IMR-90 (cell line): ENCODE measurements around the gene NDST1. TPM values are rescaled to one million over a fixed set of nuclear protein-coding genes. Genes with fewer than 3 reads are reported as not detected.

Experiments
- ATAC-seq: fragments of 200-7000 bp; cut with Tn5 transposase; 2 replicates; pipeline ENCODE4 v1.9.1; 2020; ENCODE audit warnings: low read depth, mild to moderate bottlenecking, moderate library complexity
- BruUV-seq: library from RNA; stranded (reverse); fragments of 400-500 nt; replicated peaks from 2 replicates; lab custom pipeline; 2021; lab: Mats Ljungman, UMichigan
- CTCF ChIA-PET: fragments of 300-600 bp; formaldehyde crosslinking; extraction: SDS; loops from one replicate; lab custom pipeline; 2021; ENCODE audit warnings: antibody characterized with exemption; lab: Yijun Ruan, JAX
- POLR2A ChIA-PET: fragments of 300-600 bp; sonication (Branson Sonifier 250); formaldehyde crosslinking; loops from one replicate; lab custom pipeline; 2022; ENCODE audit warnings: antibody characterized with exemption; ENCODE audit not compliant: unreplicated experiment; lab: Charles Lee
- DNase-seq: peaks from one replicate; pipeline ENCODE4 v3.0.0; 2013
- H2AFZ ChIP-seq: replicated peaks from 2 replicates; pipeline ENCODE3; 2013; ENCODE audit warnings: low read length, mild to moderate bottlenecking; ENCODE audit not compliant: poor library complexity
- H2AK5ac ChIP-seq: 2 replicates; pipeline ENCODE4 v1.6.1; 2013; ENCODE audit warnings: low read depth, low read length, inconsistent platforms
- H2AK9ac ChIP-seq: replicated peaks from 2 replicates; pipeline ENCODE3; 2013; ENCODE audit warnings: mild to moderate bottlenecking, low read depth, low read length, moderate library complexity; ENCODE audit not compliant: poor library complexity
- H2BK120ac ChIP-seq: 2 replicates; pipeline ENCODE4 v1.6.1; 2013; ENCODE audit warnings: low read depth, low read length, inconsistent platforms
- H2BK15ac ChIP-seq: 3 replicates; pipeline ENCODE4 v1.6.1; 2013; ENCODE audit warnings: low read depth, low read length, inconsistent platforms
- H2BK20ac ChIP-seq: 2 replicates; pipeline ENCODE4 v1.6.1; 2013; ENCODE audit warnings: low read depth, mild to moderate bottlenecking, inconsistent platforms, low read length, moderate library complexity
- H2BK5ac ChIP-seq: 2 replicates; pipeline ENCODE4 v1.6.1; 2013; ENCODE audit warnings: mild to moderate bottlenecking, low read depth, low read length, inconsistent platforms; ENCODE audit not compliant: poor library complexity, severe bottlenecking
- H3K14ac ChIP-seq: replicated peaks from 2 replicates; pipeline ENCODE4 v1.6.1; 2013; ENCODE audit warnings: low read depth, low read length, inconsistent platforms
- H3K18ac ChIP-seq: 2 replicates; pipeline ENCODE4 v1.6.1; 2013; ENCODE audit warnings: low read depth, low read length, control low read depth
- H3K23ac ChIP-seq: 2 replicates; pipeline ENCODE4 v1.6.1; 2013; ENCODE audit warnings: low read depth, low read length, inconsistent platforms
- H3K27ac ChIP-seq: 2 replicates; pipeline ENCODE4 v1.5.1; 2013; ENCODE audit warnings: mild to moderate bottlenecking, control low read depth, low read length; ENCODE audit not compliant: insufficient read depth
- H3K27me3 ChIP-seq: 2 replicates; pipeline ENCODE4 v1.6.1; 2013; ENCODE audit warnings: low read length; ENCODE audit not compliant: control insufficient read depth, insufficient read depth
- H3K36me3 ChIP-seq: 2 replicates; pipeline ENCODE4 v1.6.1; 2013; ENCODE audit warnings: low read length, mixed read lengths; ENCODE audit not compliant: control insufficient read depth, insufficient read depth
- H3K4ac ChIP-seq: 2 replicates; pipeline ENCODE4 v1.6.1; 2013; ENCODE audit warnings: low read depth, low read length, inconsistent platforms
- H3K4me1 ChIP-seq: 2 replicates; pipeline ENCODE4 v1.6.1; 2013; ENCODE audit warnings: low read length, mixed read lengths; ENCODE audit not compliant: control insufficient read depth, insufficient read depth
- H3K4me2 ChIP-seq: 2 replicates; pipeline ENCODE4 v1.6.1; 2013; ENCODE audit warnings: low read depth, mild to moderate bottlenecking, control low read depth, low read length, moderate library complexity
- H3K4me3 ChIP-seq: 2 replicates; pipeline ENCODE4 v1.5.1; 2013; ENCODE audit warnings: low read depth, mild to moderate bottlenecking, control low read depth, low read length, moderate library complexity; ENCODE audit not compliant: insufficient read depth
- H3K56ac ChIP-seq: 2 replicates; pipeline ENCODE4 v1.6.1; 2013; ENCODE audit warnings: low read length, inconsistent platforms; ENCODE audit not compliant: insufficient read depth; ENCODE audit errors: extremely low read depth
- H3K79me1 ChIP-seq, 2 experiments: 2 replicates each; pipeline ENCODE4 v1.6.1; 2013; ENCODE audit warnings: low read length in 2 of 2, inconsistent platforms in 1 of 2, low read depth in 1 of 2
- H3K9ac ChIP-seq: 2 replicates; pipeline ENCODE4 v1.6.1; 2013; ENCODE audit warnings: low read depth, low read length, control low read depth
- H3K9me1 ChIP-seq: 2 replicates; pipeline ENCODE4 v1.6.1; 2013; ENCODE audit warnings: low read length, inconsistent platforms; ENCODE audit not compliant: insufficient read depth
- H3K9me3 ChIP-seq: 2 replicates; pipeline ENCODE4 v1.6.1; 2013; ENCODE audit warnings: low read length; ENCODE audit not compliant: control insufficient read depth, insufficient read depth
- H4K20me1 ChIP-seq: 2 replicates; pipeline ENCODE4 v1.6.1; 2013; ENCODE audit warnings: low read length, inconsistent platforms; ENCODE audit not compliant: insufficient read depth
- H4K5ac ChIP-seq: 2 replicates; pipeline ENCODE4 v1.6.1; 2013; ENCODE audit warnings: mild to moderate bottlenecking, low read depth, low read length, control low read depth
- H4K8ac ChIP-seq, 2 experiments: 2 replicates each; pipeline ENCODE4 v1.6.1; 2013; ENCODE audit warnings: low read depth in 2 of 2, low read length in 2 of 2, control low read depth in 1 of 2, inconsistent platforms in 1 of 2
- H4K91ac ChIP-seq: 2 replicates; pipeline ENCODE4 v1.6.1; 2013; ENCODE audit warnings: low read depth, low read length, inconsistent platforms; ENCODE audit not compliant: insufficient read depth
- BHLHE40 ChIP-seq: fragments of 150-350 bp; IDR thresholded peaks from 2 replicates; pipeline ENCODE4 v1.6.1; 2016; ENCODE audit warnings: mild to moderate bottlenecking, low read depth, low read length
- CHD1 ChIP-seq: IDR thresholded peaks from 2 replicates; pipeline ENCODE4 v1.6.1; 2012; ENCODE audit warnings: low read depth, low read length, improper control_type of control experiment
- FOS ChIP-seq: fragments of 150-350 bp; IDR thresholded peaks from 2 replicates; pipeline ENCODE4 v1.6.1; 2016; ENCODE audit warnings: low read depth, low read length
- MAZ ChIP-seq: IDR thresholded peaks from 2 replicates; pipeline ENCODE4 v1.6.1; 2012; ENCODE audit warnings: low read depth, mild to moderate bottlenecking, low read length, improper control_type of control experiment, moderate library complexity, borderline replicate concordance
- MXI1 ChIP-seq: IDR thresholded peaks from 2 replicates; pipeline ENCODE4 v1.6.1; 2012; ENCODE audit warnings: low read depth, mild to moderate bottlenecking, low read length, moderate library complexity, borderline replicate concordance
- POLR2A ChIP-seq: IDR thresholded peaks from 2 replicates; pipeline ENCODE4 v1.6.1; 2012; ENCODE audit warnings: mild to moderate bottlenecking, low read depth, low read length
- RAD21 ChIP-seq: IDR thresholded peaks from 2 replicates; pipeline ENCODE4 v1.6.1; 2012; ENCODE audit warnings: low read length, improper control_type of control experiment
- RCOR1 ChIP-seq: IDR thresholded peaks from 2 replicates; pipeline ENCODE4 v1.6.1; 2012; ENCODE audit warnings: mild to moderate bottlenecking, low read length, improper control_type of control experiment; ENCODE audit not compliant: insufficient replicate concordance
- SMC3 ChIP-seq: fragments of 150-350 bp; IDR thresholded peaks from 2 replicates; pipeline ENCODE4 v1.6.1; 2016; ENCODE audit warnings: low read depth, mild to moderate bottlenecking, antibody characterized with exemption, low read length, moderate library complexity
- USF2 ChIP-seq: fragments of 150-350 bp; IDR thresholded peaks from 2 replicates; pipeline ENCODE4 v1.6.1; 2017; ENCODE audit warnings: mild to moderate bottlenecking, antibody characterized with exemption, low read length, low read depth
- WGBS, 2 experiments: methylation state at CpG; one replicate each; pipeline versions ENCODE4 v1.1.5 to v1.1.7; 2013; ENCODE audit warnings: missing lambda C conversion rate in 2 of 2; ENCODE audit not compliant: insufficient read length in 1 of 2; ENCODE audit errors: extremely low coverage in 2 of 2; 5-methylcytosine and 5-hydroxymethylcytosine counted together
- dilution Hi-C: fragments of 300-500 bp; cut with HindIII; formaldehyde crosslinking; loops from one replicate; pipeline ENCODE4 v1.14.3; 2018; ENCODE audit warnings: low sequenced_read_pairs; ENCODE audit not compliant: unreplicated experiment
- in situ Hi-C: fragments of 300-500 bp; cut with MboI; formaldehyde crosslinking; loops from 3 replicates; pipeline ENCODE4 v1.14.3; 2019; ENCODE audit warnings: low sequenced_read_pairs, inconsistent platforms, mixed read lengths
- intact Hi-C: fragments of 100-400 bp; cut with micrococcal nuclease; formaldehyde crosslinking; loops from 2 replicates; pipeline ENCODE4 v1.10.0; 2022
- polyA plus RNA-seq, 3 experiments: library from polyadenylated mRNA; depleted of rRNA; stranded (reverse); fragments of >200 nt; gene quantifications; 2 replicates each; pipeline ENCODE4 v1.2.3, GENCODE V29; 2012; ENCODE audit warnings: low replicate concordance in 1 of 3
- total RNA-seq: library from RNA; depleted of rRNA; stranded (reverse); fragments of >200 nt; gene quantifications from 2 replicates; pipeline ENCODE4 v1.2.3, GENCODE V29; 2012
- TF ChIP-seq, protein P1 (sequence below): conservative IDR thresholded peaks from 2 replicates; pipeline ENCODE4 v1.5.1; 2012; ENCODE audit warnings: mild to moderate bottlenecking, low read depth, low read length, improper control_type of control experiment
- TF ChIP-seq, protein P2 (sequence below): fragments of 150-350 bp; IDR thresholded peaks from 2 replicates; pipeline ENCODE4 v1.6.1; 2016; ENCODE audit warnings: low read depth, mild to moderate bottlenecking, low read length, moderate library complexity, borderline replicate concordance

NDST1 gene
- total and polyA plus RNA-seq, 2 of the 4 experiments (the other 2 are of a cell fraction), result 30.5 to 80.4 TPM

DNA sequence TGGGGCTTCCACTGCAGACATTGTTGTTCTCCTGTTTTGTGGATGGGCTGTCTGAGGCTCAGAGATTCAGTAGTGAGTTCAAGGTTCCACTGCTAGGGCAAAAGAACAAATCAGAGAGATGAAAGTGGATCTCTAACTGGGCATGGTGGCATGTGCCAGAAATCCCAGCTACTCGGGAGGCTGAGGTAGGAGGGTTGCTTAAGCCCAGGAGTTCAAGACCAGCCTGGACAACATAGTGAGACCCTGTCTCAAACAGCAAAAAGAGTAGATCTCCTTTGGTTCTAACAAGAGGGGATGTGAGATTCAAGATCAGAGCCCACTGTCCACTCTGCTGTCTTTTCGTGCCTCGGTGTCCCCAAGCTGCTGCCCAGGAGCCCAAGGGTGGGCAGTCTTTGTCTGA lies 11.8 kb upstream of the NDST1 start:
- Histone ChIP-seq H2BK5ac (peak overlapping the region; percentile 73), H4K91ac (peak overlapping the region; percentile 65; the same call in 1 of the 2 replicates), H3K14ac (peak overlapping the region; percentile 36; the same call in 1 of the 2 replicates), H2AFZ (peak overlapping the region; percentile 26), H3K9me3 (no peaks in the 10 kb centered on the region), H3K9ac (no peak overlapping the region), H3K4me3 (no peak overlapping the region), H4K20me1 (peaks cover 65% of the 10 kb centered on the region), H3K27me3 (no peaks in the 10 kb centered on the region), H3K4me2 (no peak overlapping the region), H4K5ac (peak overlapping the region; percentile 52; the same call in 1 of the 2 replicates), H3K23ac (peak overlapping the region; percentile 80; the same call in 1 of the 2 replicates), H3K18ac (peak overlapping the region; percentile 51), H3K27ac (peak overlapping the region; percentile 78), H2BK20ac (peak overlapping the region; percentile 54; the same call in 1 of the 2 replicates), H2BK120ac (peak overlapping the region; percentile 45), H3K4ac (peak overlapping the region; percentile 72), H3K56ac (no peak overlapping the region), H3K9me1 (peaks cover 59% of the 10 kb centered on the region), H2AK9ac (peak overlapping the region; percentile 84), H4K8ac (peak overlapping the region in 1 of 2 experiments; percentile 57; a peak in 2 of 4 replicates), H2AK5ac (peak overlapping the region; percentile 87), H2BK15ac (peak overlapping the region; percentile 75), H3K79me1 (peaks cover 32 to 73% of the 10 kb centered on the region in 2 experiments), H3K36me3 (peaks cover 10% of the 10 kb centered on the region), H3K4me1 (peaks cover 54% of the 10 kb centered on the region)
- ATAC-seq (no peak), DNase-seq (no peak)
- intact Hi-C loops, result no loop called here
- TF ChIP-seq SMC3, result no peak
- TF ChIP-seq, protein P1, sequence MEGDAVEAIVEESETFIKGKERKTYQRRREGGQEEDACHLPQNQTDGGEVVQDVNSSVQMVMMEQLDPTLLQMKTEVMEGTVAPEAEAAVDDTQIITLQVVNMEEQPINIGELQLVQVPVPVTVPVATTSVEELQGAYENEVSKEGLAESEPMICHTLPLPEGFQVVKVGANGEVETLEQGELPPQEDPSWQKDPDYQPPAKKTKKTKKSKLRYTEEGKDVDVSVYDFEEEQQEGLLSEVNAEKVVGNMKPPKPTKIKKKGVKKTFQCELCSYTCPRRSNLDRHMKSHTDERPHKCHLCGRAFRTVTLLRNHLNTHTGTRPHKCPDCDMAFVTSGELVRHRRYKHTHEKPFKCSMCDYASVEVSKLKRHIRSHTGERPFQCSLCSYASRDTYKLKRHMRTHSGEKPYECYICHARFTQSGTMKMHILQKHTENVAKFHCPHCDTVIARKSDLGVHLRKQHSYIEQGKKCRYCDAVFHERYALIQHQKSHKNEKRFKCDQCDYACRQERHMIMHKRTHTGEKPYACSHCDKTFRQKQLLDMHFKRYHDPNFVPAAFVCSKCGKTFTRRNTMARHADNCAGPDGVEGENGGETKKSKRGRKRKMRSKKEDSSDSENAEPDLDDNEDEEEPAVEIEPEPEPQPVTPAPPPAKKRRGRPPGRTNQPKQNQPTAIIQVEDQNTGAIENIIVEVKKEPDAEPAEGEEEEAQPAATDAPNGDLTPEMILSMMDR, result no peak
- no peak for TF ChIP-seq USF2
- TF ChIP-seq CHD1, result no peak
- TF ChIP-seq BHLHE40, result no peak
- TF ChIP-seq, protein P2, sequence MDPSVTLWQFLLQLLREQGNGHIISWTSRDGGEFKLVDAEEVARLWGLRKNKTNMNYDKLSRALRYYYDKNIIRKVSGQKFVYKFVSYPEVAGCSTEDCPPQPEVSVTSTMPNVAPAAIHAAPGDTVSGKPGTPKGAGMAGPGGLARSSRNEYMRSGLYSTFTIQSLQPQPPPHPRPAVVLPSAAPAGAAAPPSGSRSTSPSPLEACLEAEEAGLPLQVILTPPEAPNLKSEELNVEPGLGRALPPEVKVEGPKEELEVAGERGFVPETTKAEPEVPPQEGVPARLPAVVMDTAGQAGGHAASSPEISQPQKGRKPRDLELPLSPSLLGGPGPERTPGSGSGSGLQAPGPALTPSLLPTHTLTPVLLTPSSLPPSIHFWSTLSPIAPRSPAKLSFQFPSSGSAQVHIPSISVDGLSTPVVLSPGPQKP, result no peak
- no peak for TF ChIP-seq RCOR1
- no peak for TF ChIP-seq POLR2A
- no peak for TF ChIP-seq MXI1
- no peak for TF ChIP-seq RAD21
- no peak for TF ChIP-seq FOS
- TF ChIP-seq MAZ, result no peak
- dilution Hi-C loops, result no loop called here
- in situ Hi-C loops, result no loop called here
- CTCF ChIA-PET, result no interaction called here
- no CpG with 5 or more reads among the region's 3 CpGs for WGBS, 2 experiments
- POLR2A ChIA-PET, result no interaction called here
- no TSS peak for BruUV-seq
